Measurements from ENCODE around the gene FBXL13.

The FBXL13 gene

GRCh38 chr7:102874966-102875365, 199.6 kb downstream of the FBXL13 start:
- Histone ChIP-seq H2AFZ (ENCODE audit: low read length) (no peak overlapping the region), H4K20me1 (ENCODE audit: insufficient read depth, low read length) (no peaks in the 10 kb centered on the region), H3K4me1 (ENCODE audit: insufficient read depth, low read length, severe bottlenecking) (no peaks in the 10 kb centered on the region), H3K36me3 (ENCODE audit: insufficient read depth, low read length) (no peaks in the 10 kb centered on the region), H3K79me2 (ENCODE audit: insufficient read depth, low read length) (no peaks in the 10 kb centered on the region), H3K9ac (ENCODE audit: low read length) (no peak overlapping the region), H3K9me2 (ENCODE audit: low read depth, low read length) (no peaks in the 10 kb centered on the region), H3K4me3 (ENCODE audit: low read depth, low read length, poor library complexity, severe bottlenecking) (no peak overlapping the region), H3K27me3 (ENCODE audit: insufficient read depth, low read length) (no peaks in the 10 kb centered on the region), H3K9me3 (ENCODE audit: low read length) (no peaks in the 10 kb centered on the region), H3K4me2 (ENCODE audit: low read length) (no peak overlapping the region), H3F3A (ENCODE audit: insufficient read depth, low read length) (no peaks in the 10 kb centered on the region), H3K27ac (ENCODE audit: low read depth, low read length, poor library complexity, severe bottlenecking) (no peak overlapping the region)
- TF ChIP-seq EZH2 (IDR thresholded peaks at IDR 0.05; ENCODE audit: borderline replicate concordance, low read length): no peak
- TF ChIP-seq CTCF (IDR thresholded peaks at IDR 0.05; ENCODE audit: low read length): no peak

GRCh38 chr7:102874166-102874829, 200.3 kb downstream of the FBXL13 start:
- H3K4me3 ChIP-seq (ENCODE audit: low read depth, low read length, poor library complexity, severe bottlenecking): no peak overlapping the region
- no peaks in the 10 kb centered on the region for H3F3A ChIP-seq (ENCODE audit: insufficient read depth, low read length)
- no peak overlapping the region for H3K9ac ChIP-seq (ENCODE audit: low read length)
- no peaks in the 10 kb centered on the region for H3K4me1 ChIP-seq (ENCODE audit: insufficient read depth, low read length, severe bottlenecking)
- no peaks in the 10 kb centered on the region for H3K27me3 ChIP-seq (ENCODE audit: insufficient read depth, low read length)
- no peaks in the 10 kb centered on the region for H3K79me2 ChIP-seq (ENCODE audit: insufficient read depth, low read length)
- H2AFZ ChIP-seq (ENCODE audit: low read length): no peak overlapping the region
- H3K4me2 ChIP-seq (ENCODE audit: low read length): no peak overlapping the region
- H3K36me3 ChIP-seq (ENCODE audit: insufficient read depth, low read length): no peaks in the 10 kb centered on the region
- H3K9me2 ChIP-seq (ENCODE audit: low read depth, low read length): no peaks in the 10 kb centered on the region
- H4K20me1 ChIP-seq (ENCODE audit: insufficient read depth, low read length): no peaks in the 10 kb centered on the region
- TF ChIP-seq CTCF (IDR thresholded peaks at IDR 0.05; ENCODE audit: low read length) (no peak), EZH2 (IDR thresholded peaks at IDR 0.05; ENCODE audit: borderline replicate concordance, low read length) (no peak)
- no peak overlapping the region for H3K27ac ChIP-seq (ENCODE audit: low read depth, low read length, poor library complexity, severe bottlenecking)
- H3K9me3 ChIP-seq (ENCODE audit: low read length): no peaks in the 10 kb centered on the region

GRCh38 chr7:102873470-102874165, 201.0 kb downstream of the FBXL13 start:
- H3F3A ChIP-seq (ENCODE audit: insufficient read depth, low read length): no peaks in the 10 kb centered on the region
- no peaks in the 10 kb centered on the region for H3K9me3 ChIP-seq (ENCODE audit: low read length)
- no peaks in the 10 kb centered on the region for H3K9me2 ChIP-seq (ENCODE audit: low read depth, low read length)
- H3K4me3 ChIP-seq (ENCODE audit: low read depth, low read length, poor library complexity, severe bottlenecking): no peak overlapping the region
- no peak overlapping the region for H3K4me2 ChIP-seq (ENCODE audit: low read length)
- no peaks in the 10 kb centered on the region for H3K27me3 ChIP-seq (ENCODE audit: insufficient read depth, low read length)
- H4K20me1 ChIP-seq (ENCODE audit: insufficient read depth, low read length): no peaks in the 10 kb centered on the region
- no peak overlapping the region for H3K27ac ChIP-seq (ENCODE audit: low read depth, low read length, poor library complexity, severe bottlenecking)
- TF ChIP-seq CTCF (IDR thresholded peaks at IDR 0.05; ENCODE audit: low read length): no peak
- TF ChIP-seq EZH2 (IDR thresholded peaks at IDR 0.05; ENCODE audit: borderline replicate concordance, low read length): no peak
- H3K4me1 ChIP-seq (ENCODE audit: insufficient read depth, low read length, severe bottlenecking): no peaks in the 10 kb centered on the region
- H3K79me2 ChIP-seq (ENCODE audit: insufficient read depth, low read length): no peaks in the 10 kb centered on the region
- no peak overlapping the region for H3K9ac ChIP-seq (ENCODE audit: low read length)
- H2AFZ ChIP-seq (ENCODE audit: low read length): no peak overlapping the region
- no peaks in the 10 kb centered on the region for H3K36me3 ChIP-seq (ENCODE audit: insufficient read depth, low read length)
